ENCODE data around the gene JSRP1.

JSRP1 gene

GRCh38 chr19:2270157-2270422 lies 13.9 kb upstream of the JSRP1 start:
- Histone ChIP-seq H3K4me3 (replicated peaks; ENCODE audit: insufficient read depth, low read length) (peak overlapping the region; percentile 98), H3K27ac (replicated peaks) (peak overlapping the region; percentile 97), H3K27me3 (ENCODE audit: insufficient read depth, poor library complexity, severe bottlenecking) (no peaks in the 10 kb centered on the region)
- TF ChIP-seq REST (IDR thresholded peaks at IDR 0.05; ENCODE audit: insufficient replicate concordance, low read depth) (no peak), POLR2AphosphoS5 (IDR thresholded peaks at IDR 0.05; ENCODE audit: low read depth) (0 out of 2 replicates have a peak, but pooled peaks have one; percentile 8)
- peak in 1 of 2 experiments; percentile 52 for DNase-seq (ENCODE audit: low read depth in 1 of 2, low spot score in 1 of 2)

GRCh38 chr19:2269244-2270156 lies 13.3 kb upstream of the JSRP1 start:
- H3K27me3 ChIP-seq (ENCODE audit: insufficient read depth, poor library complexity, severe bottlenecking) = no peaks in the 10 kb centered on the region
- TF ChIP-seq SPI1 (IDR thresholded peaks at IDR 0.05; ENCODE audit: borderline replicate concordance, low read depth) (no peak), POLR2AphosphoS5 (IDR thresholded peaks at IDR 0.05; ENCODE audit: low read depth) (peak; percentile 99), REST (IDR thresholded peaks at IDR 0.05; ENCODE audit: insufficient replicate concordance, low read depth) (peak; percentile 81)
- DNase-seq (ENCODE audit: low read depth in 1 of 2, low spot score in 1 of 2) = peak; percentile 93 to 98
- H3K27ac ChIP-seq (replicated peaks) = peak overlapping the region; percentile 97
- H3K4me3 ChIP-seq (replicated peaks; ENCODE audit: insufficient read depth, low read length) = peak overlapping the region; percentile 98

GRCh38 chr19:2268861-2269243 lies 12.6 kb upstream of the JSRP1 start:
- TF ChIP-seq REST (IDR thresholded peaks at IDR 0.05; ENCODE audit: insufficient replicate concordance, low read depth) (no peak), GABPA (IDR thresholded peaks at IDR 0.05; ENCODE audit: low read depth) (no peak), CTCF (IDR thresholded peaks at IDR 0.05; ENCODE audit: insufficient read depth, low read length) (no peak), SPI1 (IDR thresholded peaks at IDR 0.05; ENCODE audit: borderline replicate concordance, low read depth) (no peak), POLR2AphosphoS5 (IDR thresholded peaks at IDR 0.05; ENCODE audit: low read depth) (no peak)
- Histone ChIP-seq H3K4me3 (replicated peaks; ENCODE audit: insufficient read depth, low read length) (peak overlapping the region; percentile 65), H3K27me3 (ENCODE audit: insufficient read depth, poor library complexity, severe bottlenecking) (no peaks in the 10 kb centered on the region), H3K27ac (replicated peaks) (peak overlapping the region; percentile 75)
- DNase-seq (ENCODE audit: low read depth in 1 of 2, low spot score in 1 of 2) = no peak

GRCh38 chr19:2268480-2268830 lies 12.2 kb upstream of the JSRP1 start:
- H3K27ac ChIP-seq (replicated peaks) = peak overlapping the region; percentile 75
- TF ChIP-seq POLR2AphosphoS5 (IDR thresholded peaks at IDR 0.05; ENCODE audit: low read depth) = no peak
- no peak for DNase-seq (ENCODE audit: low read depth in 1 of 2, low spot score in 1 of 2)
- no peaks in the 10 kb centered on the region for H3K27me3 ChIP-seq (ENCODE audit: insufficient read depth, poor library complexity, severe bottlenecking)
- H3K4me3 ChIP-seq (replicated peaks; ENCODE audit: insufficient read depth, low read length) = peak overlapping the region; percentile 65; the same call in 1 of the 2 replicates
